Mesenchymal stem cell (in vitro differentiated cells and primary cell): ENCODE results near the gene PGBD2.

Source experiments
- DNase-seq: peaks from one replicate; pipeline ENCODE4 v3.0.0-alpha.2; 2013
- H2AFZ ChIP-seq: one replicate; pipeline ENCODE4 v1.6.1; 2013; ENCODE audit warnings: low read depth, mild to moderate bottlenecking, control low read depth, inconsistent platforms, low read length, moderate library complexity
- H2AK5ac ChIP-seq: 2 replicates; pipeline ENCODE4 v1.6.1; 2013; ENCODE audit warnings: low read length, moderate library complexity, mild to moderate bottlenecking, inconsistent platforms; ENCODE audit not compliant: severe bottlenecking
- H2BK120ac ChIP-seq: one replicate; pipeline ENCODE4 v1.6.1; 2013; ENCODE audit warnings: low read depth, mild to moderate bottlenecking, inconsistent platforms, low read length, moderate library complexity
- H2BK12ac ChIP-seq, 2 experiments: one replicate each; pipeline ENCODE4 v1.6.1; 2013; ENCODE audit warnings: inconsistent platforms in 2 of 2, low read length in 2 of 2, mild to moderate bottlenecking in 2 of 2, moderate library complexity in 2 of 2, control low read depth in 1 of 2
- H2BK15ac ChIP-seq: one replicate; pipeline ENCODE4 v1.6.1; 2013; ENCODE audit warnings: mild to moderate bottlenecking, low read depth, inconsistent platforms; ENCODE audit not compliant: poor library complexity, severe bottlenecking
- H2BK5ac ChIP-seq: 2 replicates; pipeline ENCODE4 v1.6.1; 2013; ENCODE audit warnings: low read depth, mild to moderate bottlenecking, low read length, control low read depth, inconsistent platforms; ENCODE audit not compliant: poor library complexity, severe bottlenecking
- H3K14ac ChIP-seq, 2 experiments: one replicate each; pipeline ENCODE4 v1.6.1; 2013; ENCODE audit warnings: inconsistent platforms in 2 of 2, low read length in 2 of 2, control low read depth in 1 of 2, mild to moderate bottlenecking in 1 of 2, moderate library complexity in 1 of 2
- H3K18ac ChIP-seq, 2 experiments: one replicate each; pipeline ENCODE4 v1.6.1; 2013; ENCODE audit warnings: inconsistent platforms in 2 of 2, low read length in 2 of 2, control low read depth in 1 of 2, low read depth in 1 of 2, mild to moderate bottlenecking in 1 of 2
- H3K23ac ChIP-seq, 2 experiments: one replicate each; pipeline ENCODE4 v1.6.1; 2013; ENCODE audit warnings: inconsistent platforms in 2 of 2, low read length in 2 of 2, mild to moderate bottlenecking in 2 of 2, moderate library complexity in 2 of 2, control low read depth in 1 of 2
- H3K27ac ChIP-seq: 2 replicates; pipeline ENCODE4 v1.5.1; 2013; ENCODE audit warnings: mild to moderate bottlenecking, moderate library complexity, low read length, control low read depth, inconsistent platforms; ENCODE audit not compliant: poor library complexity, severe bottlenecking
- H3K27me3 ChIP-seq, 2 experiments: 2 replicates each; pipeline versions ENCODE4 v1.6.1 to v1.7.0; 2013; ENCODE audit warnings: low read length in 2 of 2, mild to moderate bottlenecking in 2 of 2, moderate library complexity in 2 of 2, control low read depth in 1 of 2, inconsistent platforms in 1 of 2; ENCODE audit not compliant: control insufficient read depth in 1 of 2, insufficient read depth in 1 of 2
- H3K36me3 ChIP-seq, 2 experiments: 2 replicates each; pipeline versions ENCODE4 v1.6.1 to v1.7.0; 2013; ENCODE audit warnings: low read length in 2 of 2, control low read depth in 1 of 2, inconsistent platforms in 1 of 2, low read depth in 1 of 2, mild to moderate bottlenecking in 1 of 2; ENCODE audit not compliant: insufficient read depth in 2 of 2, control insufficient read depth in 1 of 2
- H3K4ac ChIP-seq, 2 experiments: one replicate each; pipeline ENCODE4 v1.6.1; 2013; ENCODE audit warnings: inconsistent platforms in 2 of 2, low read length in 2 of 2, mild to moderate bottlenecking in 2 of 2, moderate library complexity in 2 of 2, control low read depth in 1 of 2, low read depth in 1 of 2
- H3K4me1 ChIP-seq: 2 replicates; pipeline ENCODE4 v1.6.1; 2013; ENCODE audit warnings: low read depth, low read length, control low read depth; ENCODE audit not compliant: control insufficient read depth, insufficient read depth
- H3K4me2 ChIP-seq: 2 replicates; pipeline ENCODE4 v1.6.1; 2013; ENCODE audit warnings: low read length, mild to moderate bottlenecking, inconsistent platforms; ENCODE audit not compliant: poor library complexity, severe bottlenecking
- H3K4me3 ChIP-seq, 2 experiments: 2 replicates each; pipeline versions ENCODE4 v1.5.1 to v1.7.0; 2013; ENCODE audit warnings: low read length in 2 of 2, mild to moderate bottlenecking in 2 of 2, control low read depth in 1 of 2, low read depth in 1 of 2; ENCODE audit not compliant: insufficient read depth in 1 of 2
- H3K79me1 ChIP-seq: replicated peaks from 2 replicates; pipeline ENCODE4 v1.6.1; 2013; ENCODE audit warnings: mild to moderate bottlenecking, control low read depth, low read length, inconsistent platforms; ENCODE audit not compliant: poor library complexity, severe bottlenecking
- H3K9ac ChIP-seq: 2 replicates; pipeline ENCODE4 v1.7.0; 2013; ENCODE audit warnings: mild to moderate bottlenecking, low read length, moderate library complexity
- H3K9me3 ChIP-seq: 2 replicates; pipeline ENCODE4 v1.7.0; 2013; ENCODE audit warnings: mild to moderate bottlenecking, low read length; ENCODE audit not compliant: control insufficient read depth
- H4K8ac ChIP-seq: one replicate; pipeline ENCODE4 v1.6.1; 2013; ENCODE audit warnings: inconsistent platforms, mild to moderate bottlenecking, low read length, moderate library complexity
- H4K91ac ChIP-seq: one replicate; pipeline ENCODE4 v1.6.1; 2013; ENCODE audit warnings: mild to moderate bottlenecking, low read length, inconsistent platforms
- WGBS: methylation state at CpG from one replicate; pipeline ENCODE4 v1.1.7; 2013; ENCODE audit warnings: mixed read lengths; 5-methylcytosine and 5-hydroxymethylcytosine counted together

PGBD2 gene

DNA sequence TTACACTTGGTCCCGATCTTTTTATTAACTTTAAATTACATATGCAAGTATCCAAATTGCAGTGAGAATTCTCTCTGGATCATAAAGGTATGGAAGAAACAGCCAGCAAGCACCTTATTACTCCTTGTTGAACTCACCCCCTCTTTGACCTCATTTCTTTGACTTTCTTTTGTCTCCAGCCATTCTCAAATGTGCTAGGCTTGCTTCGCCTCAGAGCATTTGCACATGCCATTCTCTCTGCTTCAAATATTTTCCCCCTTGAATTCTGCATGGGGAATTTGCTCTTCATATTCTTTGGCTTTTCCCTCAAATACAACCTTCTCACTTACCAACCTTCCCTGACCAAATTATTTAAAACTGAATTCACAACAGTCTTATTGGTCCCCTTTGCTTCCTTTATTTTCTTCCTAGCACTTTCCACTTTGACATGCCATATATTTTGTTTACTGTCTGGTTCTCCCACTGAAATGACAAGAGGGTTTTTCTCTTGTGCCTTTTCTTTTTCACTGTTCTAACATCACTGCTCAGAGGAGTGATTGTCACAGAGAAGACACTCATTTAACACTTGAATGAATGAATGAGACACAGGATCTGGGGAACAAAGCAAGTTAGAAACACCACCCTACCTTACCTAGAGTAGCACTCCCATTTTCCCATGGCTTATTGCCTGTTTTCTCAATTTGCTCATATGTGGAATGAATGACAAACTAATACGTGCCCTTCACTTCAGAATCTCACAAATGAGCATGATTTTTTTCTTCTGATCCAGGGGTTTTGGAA lies 1.4 kb upstream of the PGBD2 start:
- Histone ChIP-seq H2BK120ac (no peak overlapping the region), H3K23ac (no peak overlapping the region), H2AFZ (no peak overlapping the region), H3K9me3 (no peaks in the 10 kb centered on the region), H3K4ac (no peak overlapping the region), H3K14ac (no peak overlapping the region), H3K4me1 (peaks cover 2% of the 10 kb centered on the region), H3K4me2 (no peak overlapping the region), H3K36me3 (no peaks in the 10 kb centered on the region), H2BK12ac (no peak overlapping the region), H3K9ac (no peak overlapping the region), H3K27ac (no peak overlapping the region), H3K27me3 (peaks cover 0 to 14% of the 10 kb centered on the region in 2 experiments), H2BK5ac (no peak overlapping the region), H4K91ac (no peak overlapping the region), H3K18ac (no peak overlapping the region), H2BK15ac (no peak overlapping the region), H4K8ac (no peak overlapping the region), H3K4me3 (no peak overlapping the region), H2AK5ac (no peak overlapping the region), H3K79me1 (peaks cover 21% of the 10 kb centered on the region)
- no peak for DNase-seq
- WGBS = over 99% methylated on average over 3 of the region's 3 CpGs

DNA sequence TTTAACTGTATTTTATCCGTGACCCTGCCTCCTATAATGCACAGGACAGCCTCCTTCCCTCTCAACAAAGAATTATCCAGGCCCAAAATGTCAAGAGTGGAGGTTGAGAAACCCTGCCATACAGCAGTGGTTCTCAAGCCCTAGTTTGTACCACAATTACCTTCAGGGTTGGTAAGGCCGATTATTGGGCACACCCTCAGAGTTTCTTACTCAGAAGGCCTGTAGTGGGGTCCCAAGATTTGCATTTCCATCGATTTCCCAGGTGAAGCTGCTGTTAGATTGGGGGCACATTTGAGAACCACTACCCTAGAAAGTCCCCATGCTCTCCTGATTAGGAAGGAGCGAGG lies 400 bp upstream of the PGBD2 start:
- H3K27me3 ChIP-seq = peaks cover 0 to 6% of the 10 kb centered on the region in 2 experiments
- H3K4me1 ChIP-seq = peaks cover 2% of the 10 kb centered on the region
- H4K91ac ChIP-seq = peak overlapping the region; percentile 34
- H3K4ac ChIP-seq = peak overlapping the region; percentile 35 to 60
- peaks cover 0 to 3% of the 10 kb centered on the region in 2 experiments for H3K36me3 ChIP-seq
- peak overlapping the region; percentile 69 for H3K27ac ChIP-seq
- peak overlapping the region; percentile 66 for H3K4me2 ChIP-seq
- H3K79me1 ChIP-seq = peaks cover 27% of the 10 kb centered on the region
- H2BK120ac ChIP-seq = no peak overlapping the region
- 25% methylated on average over 3 of the region's 4 CpGs for WGBS
- no peak overlapping the region for H2BK15ac ChIP-seq
- no peak overlapping the region for H3K23ac ChIP-seq
- no peak overlapping the region for H2BK12ac ChIP-seq
- peak overlapping the region; percentile 66 for H2AFZ ChIP-seq
- no peak overlapping the region for H2BK5ac ChIP-seq
- no peak overlapping the region for H2AK5ac ChIP-seq
- H3K4me3 ChIP-seq = peak overlapping the region; percentile 76 to 89
- H4K8ac ChIP-seq = peak overlapping the region; percentile 94
- H3K9ac ChIP-seq = peak overlapping the region; percentile 91
- no peak for DNase-seq
- no peaks in the 10 kb centered on the region for H3K9me3 ChIP-seq
- peak overlapping the region; percentile 64 to 79 for H3K18ac ChIP-seq
- H3K14ac ChIP-seq = no peak overlapping the region

DNA sequence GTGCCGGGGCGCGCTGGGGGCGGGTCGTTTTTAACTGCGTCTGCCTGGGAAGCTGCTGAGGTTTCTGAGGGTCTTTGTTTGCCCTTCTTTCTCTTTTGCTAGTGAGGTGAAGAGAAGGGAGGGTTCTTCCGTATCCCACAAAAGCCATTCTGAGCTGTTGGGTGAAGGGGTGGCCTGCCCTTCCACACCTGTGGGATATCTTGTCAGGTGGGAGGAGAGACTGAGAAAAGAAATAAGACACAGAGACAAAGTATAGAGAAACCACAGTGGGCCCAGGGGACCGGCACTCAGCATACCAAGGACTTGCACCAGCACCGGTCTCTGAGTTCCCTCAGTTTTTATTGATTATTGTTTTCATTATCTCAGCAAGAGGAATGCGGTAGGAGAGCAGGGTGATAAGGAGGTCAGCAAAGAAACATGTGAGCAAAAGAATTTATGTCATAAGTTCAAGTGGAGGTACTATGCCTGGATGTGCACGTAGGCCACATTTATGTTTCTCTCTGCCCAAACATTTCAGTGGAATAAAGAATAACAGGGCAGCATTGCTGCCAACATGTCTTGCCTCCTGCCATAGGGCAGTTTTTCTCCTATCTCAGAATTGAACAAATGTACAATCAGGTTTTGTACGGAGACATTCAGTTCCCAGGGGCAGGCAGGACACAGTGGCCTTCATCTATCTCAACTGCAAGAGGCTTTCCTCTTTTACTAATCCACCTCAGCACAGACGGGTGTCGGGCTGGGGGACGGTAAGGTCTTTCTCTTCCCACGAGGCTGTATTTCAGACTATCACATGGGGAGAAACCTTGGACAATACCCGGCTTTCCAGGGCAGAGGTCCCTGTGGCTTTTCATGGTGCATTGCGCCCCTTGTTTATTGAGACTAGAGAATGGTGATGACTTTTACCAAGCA lies 972 bp downstream of the PGBD2 start:
- peak overlapping the region; percentile 97 for H3K9ac ChIP-seq
- H3K36me3 ChIP-seq = peaks cover 0 to 3% of the 10 kb centered on the region in 2 experiments
- peak overlapping the region; percentile 87 for H2AK5ac ChIP-seq
- H3K9me3 ChIP-seq = no peaks in the 10 kb centered on the region
- no peak overlapping the region for H3K23ac ChIP-seq
- WGBS = 27% methylated on average over 18 of the region's 18 CpGs
- no peak overlapping the region for H2BK5ac ChIP-seq
- no peak overlapping the region for H2BK12ac ChIP-seq
- H3K4me1 ChIP-seq = peaks cover 2% of the 10 kb centered on the region
- peak overlapping the region; percentile 94 for H3K4me2 ChIP-seq
- H3K79me1 ChIP-seq = peaks cover 33% of the 10 kb centered on the region
- peak overlapping the region; percentile 90 to 94 for H3K18ac ChIP-seq
- H3K27me3 ChIP-seq = no peaks in the 10 kb centered on the region
- no peak overlapping the region for H2BK120ac ChIP-seq
- H4K91ac ChIP-seq = peak overlapping the region; percentile 50
- H3K4me3 ChIP-seq = peak overlapping the region; percentile 65 to 94
- peak overlapping the region; percentile 91 for H3K27ac ChIP-seq
- no peak for DNase-seq
- peak overlapping the region in 1 of 2 experiments; percentile 33 for H3K4ac ChIP-seq
- H2BK15ac ChIP-seq = peak overlapping the region; percentile 23
- no peak overlapping the region for H2AFZ ChIP-seq
- peak overlapping the region; percentile 80 for H4K8ac ChIP-seq
- no peak overlapping the region for H3K14ac ChIP-seq

DNA sequence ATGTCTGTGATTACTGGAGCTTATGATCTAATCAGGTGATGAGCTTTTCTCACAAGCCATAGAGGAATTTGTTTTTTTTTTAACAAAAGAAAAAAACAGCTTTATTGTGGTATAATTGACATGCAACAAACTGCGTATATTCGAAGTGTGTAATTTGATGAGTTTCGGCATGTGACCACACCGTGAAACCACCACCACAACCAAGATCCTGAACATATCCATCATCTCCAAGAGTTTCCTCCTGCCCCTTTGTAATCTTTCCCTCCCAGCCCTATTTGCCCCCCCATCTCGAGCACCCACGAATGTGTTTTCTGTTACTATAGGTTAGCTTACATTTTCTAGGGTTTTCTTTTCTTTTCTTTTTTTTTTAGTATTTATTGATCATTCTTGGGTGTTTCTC lies 4.7 kb downstream of the PGBD2 start:
- Histone ChIP-seq H3K18ac (no peak overlapping the region), H3K14ac (no peak overlapping the region), H3K4me1 (peaks cover 2% of the 10 kb centered on the region), H3K79me1 (peaks cover 48% of the 10 kb centered on the region), H4K8ac (no peak overlapping the region), H3K9ac (no peak overlapping the region), H3K23ac (no peak overlapping the region), H2AK5ac (no peak overlapping the region), H4K91ac (no peak overlapping the region), H3K36me3 (peaks cover 17 to 20% of the 10 kb centered on the region in 2 experiments), H2BK120ac (no peak overlapping the region), H2BK15ac (no peak overlapping the region), H3K27me3 (no peaks in the 10 kb centered on the region), H3K4ac (no peak overlapping the region), H3K9me3 (no peaks in the 10 kb centered on the region), H2AFZ (no peak overlapping the region), H3K4me2 (no peak overlapping the region), H3K27ac (no peak overlapping the region), H2BK12ac (no peak overlapping the region), H2BK5ac (no peak overlapping the region), H3K4me3 (no peak overlapping the region)
- no peak for DNase-seq
- 98% methylated on average over 4 of the region's 6 CpGs for WGBS
